ENCODE results near the gene INAVA. TPM values are rescaled to one million over a fixed set of nuclear protein-coding genes. Genes with fewer than 3 reads are reported as not detected.
A peak's percentile ranks its signal among the peaks of the same experiment; 100 is the strongest.

INAVA gene
- total and polyA plus RNA-seq, 2 experiments from 2014 or later, result 25.3 to 43.9 TPM

DNA sequence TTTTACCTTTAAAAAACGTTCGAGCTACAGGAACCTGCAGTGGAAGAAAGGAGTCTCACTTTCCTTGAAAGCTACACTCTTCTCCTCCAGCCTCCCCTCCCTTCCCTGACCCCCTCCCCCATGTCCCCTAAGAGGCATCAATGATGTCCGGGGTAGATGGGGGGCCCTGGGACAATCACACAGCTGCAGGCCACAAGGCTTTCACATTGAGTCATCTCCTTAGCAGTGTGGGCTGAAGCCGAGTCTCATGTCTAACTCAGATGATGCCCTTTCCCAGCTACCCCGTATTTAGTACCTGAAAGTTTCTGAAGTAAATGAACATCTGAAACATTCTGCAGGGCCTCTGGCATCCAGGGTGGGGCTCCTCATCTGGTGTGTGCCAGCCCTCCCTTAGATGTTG is 28.2 kb upstream of the INAVA start (continued):
- TF ChIP-seq, protein P1, sequence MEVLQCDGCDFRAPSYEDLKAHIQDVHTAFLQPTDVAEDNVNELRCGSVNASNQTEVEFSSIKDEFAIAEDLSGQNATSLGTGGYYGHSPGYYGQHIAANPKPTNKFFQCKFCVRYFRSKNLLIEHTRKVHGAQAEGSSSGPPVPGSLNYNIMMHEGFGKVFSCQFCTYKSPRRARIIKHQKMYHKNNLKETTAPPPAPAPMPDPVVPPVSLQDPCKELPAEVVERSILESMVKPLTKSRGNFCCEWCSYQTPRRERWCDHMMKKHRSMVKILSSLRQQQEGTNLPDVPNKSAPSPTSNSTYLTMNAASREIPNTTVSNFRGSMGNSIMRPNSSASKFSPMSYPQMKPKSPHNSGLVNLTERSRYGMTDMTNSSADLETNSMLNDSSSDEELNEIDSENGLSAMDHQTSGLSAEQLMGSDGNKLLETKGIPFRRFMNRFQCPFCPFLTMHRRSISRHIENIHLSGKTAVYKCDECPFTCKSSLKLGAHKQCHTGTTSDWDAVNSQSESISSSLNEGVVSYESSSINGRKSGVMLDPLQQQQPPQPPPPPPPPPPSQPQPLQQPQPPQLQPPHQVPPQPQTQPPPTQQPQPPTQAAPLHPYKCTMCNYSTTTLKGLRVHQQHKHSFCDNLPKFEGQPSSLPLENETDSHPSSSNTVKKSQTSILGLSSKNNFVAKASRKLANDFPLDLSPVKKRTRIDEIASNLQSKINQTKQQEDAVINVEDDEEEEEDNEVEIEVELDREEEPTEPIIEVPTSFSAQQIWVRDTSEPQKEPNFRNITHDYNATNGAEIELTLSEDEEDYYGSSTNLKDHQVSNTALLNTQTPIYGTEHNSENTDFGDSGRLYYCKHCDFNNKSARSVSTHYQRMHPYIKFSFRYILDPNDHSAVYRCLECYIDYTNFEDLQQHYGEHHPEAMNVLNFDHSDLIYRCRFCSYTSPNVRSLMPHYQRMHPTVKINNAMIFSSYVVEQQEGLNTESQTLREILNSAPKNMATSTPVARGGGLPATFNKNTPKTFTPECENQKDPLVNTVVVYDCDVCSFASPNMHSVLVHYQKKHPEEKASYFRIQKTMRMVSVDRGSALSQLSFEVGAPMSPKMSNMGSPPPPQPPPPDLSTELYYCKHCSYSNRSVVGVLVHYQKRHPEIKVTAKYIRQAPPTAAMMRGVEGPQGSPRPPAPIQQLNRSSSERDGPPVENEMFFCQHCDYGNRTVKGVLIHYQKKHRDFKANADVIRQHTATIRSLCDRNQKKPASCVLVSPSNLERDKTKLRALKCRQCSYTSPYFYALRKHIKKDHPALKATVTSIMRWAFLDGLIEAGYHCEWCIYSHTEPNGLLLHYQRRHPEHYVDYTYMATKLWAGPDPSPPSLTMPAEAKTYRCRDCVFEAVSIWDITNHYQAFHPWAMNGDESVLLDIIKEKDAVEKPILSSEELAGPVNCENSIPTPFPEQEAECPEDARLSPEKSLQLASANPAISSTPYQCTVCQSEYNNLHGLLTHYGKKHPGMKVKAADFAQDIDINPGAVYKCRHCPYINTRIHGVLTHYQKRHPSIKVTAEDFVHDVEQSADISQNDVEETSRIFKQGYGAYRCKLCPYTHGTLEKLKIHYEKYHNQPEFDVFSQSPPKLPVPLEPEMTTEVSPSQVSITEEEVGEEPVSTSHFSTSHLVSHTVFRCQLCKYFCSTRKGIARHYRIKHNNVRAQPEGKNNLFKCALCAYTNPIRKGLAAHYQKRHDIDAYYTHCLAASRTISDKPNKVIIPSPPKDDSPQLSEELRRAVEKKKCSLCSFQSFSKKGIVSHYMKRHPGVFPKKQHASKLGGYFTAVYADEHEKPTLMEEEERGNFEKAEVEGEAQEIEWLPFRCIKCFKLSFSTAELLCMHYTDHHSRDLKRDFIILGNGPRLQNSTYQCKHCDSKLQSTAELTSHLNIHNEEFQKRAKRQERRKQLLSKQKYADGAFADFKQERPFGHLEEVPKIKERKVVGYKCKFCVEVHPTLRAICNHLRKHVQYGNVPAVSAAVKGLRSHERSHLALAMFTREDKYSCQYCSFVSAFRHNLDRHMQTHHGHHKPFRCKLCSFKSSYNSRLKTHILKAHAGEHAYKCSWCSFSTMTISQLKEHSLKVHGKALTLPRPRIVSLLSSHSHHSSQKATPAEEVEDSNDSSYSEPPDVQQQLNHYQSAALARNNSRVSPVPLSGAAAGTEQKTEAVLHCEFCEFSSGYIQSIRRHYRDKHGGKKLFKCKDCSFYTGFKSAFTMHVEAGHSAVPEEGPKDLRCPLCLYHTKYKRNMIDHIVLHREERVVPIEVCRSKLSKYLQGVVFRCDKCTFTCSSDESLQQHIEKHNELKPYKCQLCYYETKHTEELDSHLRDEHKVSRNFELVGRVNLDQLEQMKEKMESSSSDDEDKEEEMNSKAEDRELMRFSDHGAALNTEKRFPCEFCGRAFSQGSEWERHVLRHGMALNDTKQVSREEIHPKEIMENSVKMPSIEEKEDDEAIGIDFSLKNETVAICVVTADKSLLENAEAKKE (CRISPR knock-in tag; IDR thresholded peaks at IDR 0.05), result no peak
- no peak for TF ChIP-seq EZH2 (IDR thresholded peaks at IDR 0.05; ENCODE audit: low read depth, unreplicated experiment)
- TF ChIP-seq NANOG (IDR thresholded peaks at IDR 0.05; ENCODE audit: borderline replicate concordance), result no peak
- TF ChIP-seq JUNB (IDR thresholded peaks at IDR 0.05; ENCODE audit: unreplicated experiment), result no peak
- TF ChIP-seq ZNF114 (CRISPR knock-in tag; IDR thresholded peaks at IDR 0.05), result no peak
- TF ChIP-seq, protein P2, sequence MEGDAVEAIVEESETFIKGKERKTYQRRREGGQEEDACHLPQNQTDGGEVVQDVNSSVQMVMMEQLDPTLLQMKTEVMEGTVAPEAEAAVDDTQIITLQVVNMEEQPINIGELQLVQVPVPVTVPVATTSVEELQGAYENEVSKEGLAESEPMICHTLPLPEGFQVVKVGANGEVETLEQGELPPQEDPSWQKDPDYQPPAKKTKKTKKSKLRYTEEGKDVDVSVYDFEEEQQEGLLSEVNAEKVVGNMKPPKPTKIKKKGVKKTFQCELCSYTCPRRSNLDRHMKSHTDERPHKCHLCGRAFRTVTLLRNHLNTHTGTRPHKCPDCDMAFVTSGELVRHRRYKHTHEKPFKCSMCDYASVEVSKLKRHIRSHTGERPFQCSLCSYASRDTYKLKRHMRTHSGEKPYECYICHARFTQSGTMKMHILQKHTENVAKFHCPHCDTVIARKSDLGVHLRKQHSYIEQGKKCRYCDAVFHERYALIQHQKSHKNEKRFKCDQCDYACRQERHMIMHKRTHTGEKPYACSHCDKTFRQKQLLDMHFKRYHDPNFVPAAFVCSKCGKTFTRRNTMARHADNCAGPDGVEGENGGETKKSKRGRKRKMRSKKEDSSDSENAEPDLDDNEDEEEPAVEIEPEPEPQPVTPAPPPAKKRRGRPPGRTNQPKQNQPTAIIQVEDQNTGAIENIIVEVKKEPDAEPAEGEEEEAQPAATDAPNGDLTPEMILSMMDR (conservative IDR thresholded peaks at IDR 0.05; ENCODE audit: low read depth in 2 of 2), result no peak

DNA sequence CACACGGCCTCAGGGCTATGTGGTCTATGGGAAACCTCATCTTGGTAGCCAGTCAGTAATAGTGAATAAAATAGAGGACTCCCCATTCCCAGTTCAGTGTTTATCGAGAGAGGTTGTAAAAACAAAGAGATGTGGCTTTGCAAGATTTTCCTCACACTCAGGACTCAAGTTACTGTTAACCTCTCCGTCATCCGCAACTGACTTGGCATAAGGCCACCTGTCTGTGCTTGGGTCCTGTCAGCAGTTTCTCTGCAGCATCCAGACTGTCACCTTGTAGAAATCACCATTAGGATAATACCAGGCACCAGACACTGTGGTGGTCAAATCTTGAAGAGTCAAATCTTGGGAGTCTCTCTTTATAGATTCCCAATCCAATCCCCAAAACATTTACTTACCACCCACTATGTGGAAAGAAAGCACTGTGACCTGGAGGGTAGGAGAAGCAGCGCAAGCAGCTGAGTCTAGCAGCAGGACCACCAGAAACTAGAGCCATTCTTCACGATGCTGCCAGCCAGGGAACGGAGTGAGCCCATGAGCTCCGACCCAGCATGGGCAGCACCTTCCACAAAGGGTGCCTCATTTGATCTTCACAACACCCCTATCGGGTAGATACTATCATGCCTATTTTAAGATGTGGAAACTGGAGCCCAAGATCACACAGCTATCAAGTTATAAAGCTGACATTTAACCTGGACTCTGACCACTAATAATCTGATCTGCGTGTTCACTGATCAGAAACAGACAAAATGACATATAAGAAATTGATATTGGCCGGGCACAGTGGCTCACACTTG is 27.5 kb upstream of the INAVA start:
- Histone ChIP-seq H3F3A (replicated peaks; ENCODE audit: low read depth) (no peaks in the 10 kb centered on the region), H3K27ac (ENCODE audit: low read depth) (no peak overlapping the region), H2AFZ (no peak overlapping the region), H3K27me3 (ENCODE audit: insufficient read depth) (no peaks in the 10 kb centered on the region), H4K20me1 (replicated peaks; ENCODE audit: insufficient read depth) (no peaks in the 10 kb centered on the region), H3K36me3 (ENCODE audit: insufficient read depth) (no peaks in the 10 kb centered on the region), H3K4me3 (no peak overlapping the region), H3K4me1 (ENCODE audit: insufficient read depth) (peaks cover 5% of the 10 kb centered on the region; the same call in 1 of the 2 replicates), H3K79me2 (replicated peaks; ENCODE audit: insufficient read depth) (no peaks in the 10 kb centered on the region), H3K4me2 (no peak overlapping the region), H3K9me2 (ENCODE audit: insufficient read depth) (no peaks in the 10 kb centered on the region)
- Mint-ChIP-seq H3K27me3 (ENCODE audit: insufficient read depth, low read depth, poor library complexity) (peaks cover 8% of the 10 kb centered on the region), H3K4me1 (peaks cover 10% of the 10 kb centered on the region), H3K4me3 (no peak overlapping the region), H3K36me3 (ENCODE audit: low read depth) (no peaks in the 10 kb centered on the region; the same call in 2 of the 3 replicates), H3K9me3 (no peaks in the 10 kb centered on the region), H3K27ac (no peak overlapping the region; the same call in 1 of the 2 replicates)
- DNase-seq (ENCODE audit: low spot score) (no peak), ATAC-seq (peak; percentile 17)
- TF ChIP-seq JUNB (IDR thresholded peaks at IDR 0.05; ENCODE audit: unreplicated experiment) (no peak), EZH2 (IDR thresholded peaks at IDR 0.05; ENCODE audit: low read depth, unreplicated experiment) (no peak), STAT1 (IDR thresholded peaks at IDR 0.05; ENCODE audit: unreplicated experiment) (no peak), ZNF331 (CRISPR knock-in tag; IDR thresholded peaks at IDR 0.05; ENCODE audit: low read depth) (no peak), CREB1 (CRISPR knock-in tag; IDR thresholded peaks at IDR 0.05; ENCODE audit: low read depth) (no peak), EZH2phosphoT487 (IDR thresholded peaks at IDR 0.05; ENCODE audit: unreplicated experiment) (no peak), ZNF114 (CRISPR knock-in tag; IDR thresholded peaks at IDR 0.05) (no peak), NANOG (IDR thresholded peaks at IDR 0.05; ENCODE audit: borderline replicate concordance) (no peak), POLR2AphosphoS5 (IDR thresholded peaks at IDR 0.05; ENCODE audit: low read depth) (no peak)
- TF ChIP-seq, protein P2 (conservative IDR thresholded peaks at IDR 0.05; ENCODE audit: low read depth in 2 of 2), result no peak
- TF ChIP-seq, protein P3, sequence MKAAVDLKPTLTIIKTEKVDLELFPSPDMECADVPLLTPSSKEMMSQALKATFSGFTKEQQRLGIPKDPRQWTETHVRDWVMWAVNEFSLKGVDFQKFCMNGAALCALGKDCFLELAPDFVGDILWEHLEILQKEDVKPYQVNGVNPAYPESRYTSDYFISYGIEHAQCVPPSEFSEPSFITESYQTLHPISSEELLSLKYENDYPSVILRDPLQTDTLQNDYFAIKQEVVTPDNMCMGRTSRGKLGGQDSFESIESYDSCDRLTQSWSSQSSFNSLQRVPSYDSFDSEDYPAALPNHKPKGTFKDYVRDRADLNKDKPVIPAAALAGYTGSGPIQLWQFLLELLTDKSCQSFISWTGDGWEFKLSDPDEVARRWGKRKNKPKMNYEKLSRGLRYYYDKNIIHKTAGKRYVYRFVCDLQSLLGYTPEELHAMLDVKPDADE (IDR thresholded peaks at IDR 0.05), result no peak
